Activated naive CD4-positive, alpha-beta T cell treated with Interleukin-2 at 50 U/mL for 16 hours (primary cell): ENCODE measurements around the gene ATM.
"Not testable (repeated sequence)": the region's sequence is repeated elsewhere in the genome, so short reads cannot be mapped to it uniquely, and the experiment has no call there.

Experiments
- DNase-seq: peaks from one replicate; pipeline ENCODE4 v3.0.0-alpha.2; 2020

Gene ATM

GRCh38 chr11:108223348-108224149, 682 bp downstream of the ATM start:
- peak; percentile 66 for DNase-seq

GRCh38 chr11:108224366-108224765, 1.5 kb downstream of the ATM start:
- no peak for DNase-seq

GRCh38 chr11:108224911-108225786, 2.3 kb downstream of the ATM start:
- DNase-seq = peak; percentile 33

GRCh38 chr11:108226036-108226435, 3.2 kb downstream of the ATM start:
- DNase-seq = no peak

- DNase-seq = no peak
Observed at GRCh38 chr11:108228251-108228650, 5.4 kb downstream of the ATM start.

- DNase-seq = no peak
Observed at GRCh38 chr11:108233277-108233945, 10.5 kb downstream of the ATM start.

GRCh38 chr11:108235192-108235591, 12.3 kb downstream of the ATM start:
- no peak for DNase-seq

GRCh38 chr11:108235633-108236032, 12.8 kb downstream of the ATM start:
- no peak for DNase-seq

- no peak for DNase-seq
Observed at GRCh38 chr11:108237058-108237481, 14.2 kb downstream of the ATM start.

GRCh38 chr11:108239076-108239475, 16.2 kb downstream of the ATM start:
- DNase-seq = no peak

- peak; percentile 62 for DNase-seq
Observed at GRCh38 chr11:108241330-108242037, 18.6 kb downstream of the ATM start.

GRCh38 chr11:108242422-108242821, 19.6 kb downstream of the ATM start:
- no peak for DNase-seq

GRCh38 chr11:108246308-108246707, 23.4 kb downstream of the ATM start:
- DNase-seq = no peak

- DNase-seq = no peak
Observed at GRCh38 chr11:108246885-108247284, 24.0 kb downstream of the ATM start.

- DNase-seq = no peak
Observed at GRCh38 chr11:108253176-108253575, 30.3 kb downstream of the ATM start.

GRCh38 chr11:108269583-108269982, 46.7 kb downstream of the ATM start:
- no peak for DNase-seq

- not testable (repeated sequence) for DNase-seq
Observed at GRCh38 chr11:108276985-108277616, 54.2 kb downstream of the ATM start.

- no peak for DNase-seq
Observed at GRCh38 chr11:108278546-108278945, 55.7 kb downstream of the ATM start.

GRCh38 chr11:108278954-108279353, 56.1 kb downstream of the ATM start:
- DNase-seq = no peak

GRCh38 chr11:108286370-108286769, 63.5 kb downstream of the ATM start:
- no peak for DNase-seq

GRCh38 chr11:108286956-108287355, 64.1 kb downstream of the ATM start:
- DNase-seq = no peak

GRCh38 chr11:108289066-108289465, 66.2 kb downstream of the ATM start:
- DNase-seq = not testable (repeated sequence)
